HG02588 (cell line): ENCODE results near the gene LAMA4.

Experiments
- ATAC-seq: cut with Tn5 transposase; IDR thresholded peaks from one replicate; pipeline ENCODE4 v1.9.1; 2021; ENCODE audit warnings: mild to moderate bottlenecking, moderate library complexity; ENCODE audit not compliant: unreplicated experiment

The LAMA4 gene

GRCh38 chr6:112194511-112194910, 59.9 kb downstream of the LAMA4 start:
- ATAC-seq: no peak

- ATAC-seq: no peak
Measured at GRCh38 chr6:112193535-112194051, 60.8 kb downstream of the LAMA4 start.

GRCh38 chr6:112193117-112193516, 61.2 kb downstream of the LAMA4 start:
- no peak for ATAC-seq

DNA sequence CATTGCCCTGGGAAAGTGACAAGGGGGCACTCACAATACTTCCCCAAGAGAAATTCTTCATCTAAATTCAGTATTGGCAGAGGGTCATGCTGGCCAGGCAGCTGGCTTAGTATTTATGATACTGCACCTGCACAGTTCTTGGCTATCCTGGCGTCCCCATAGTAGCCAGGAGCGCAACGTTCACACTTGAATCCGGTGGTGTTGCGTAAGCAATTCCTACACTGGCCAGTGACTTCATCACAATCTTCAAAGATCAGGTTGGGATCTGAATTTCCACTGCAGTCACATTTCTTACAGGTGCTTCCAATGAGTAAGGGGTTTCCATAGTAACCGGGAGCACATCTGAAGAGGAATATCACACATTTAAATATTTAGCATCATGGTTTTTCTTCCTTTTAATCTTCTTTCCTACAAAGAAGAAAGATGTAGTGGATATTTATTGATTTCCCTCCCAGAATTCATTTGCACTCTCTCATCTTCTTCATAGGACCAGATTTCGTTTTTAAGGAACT, 62.8 kb downstream of the LAMA4 start:
- no peak for ATAC-seq

DNA sequence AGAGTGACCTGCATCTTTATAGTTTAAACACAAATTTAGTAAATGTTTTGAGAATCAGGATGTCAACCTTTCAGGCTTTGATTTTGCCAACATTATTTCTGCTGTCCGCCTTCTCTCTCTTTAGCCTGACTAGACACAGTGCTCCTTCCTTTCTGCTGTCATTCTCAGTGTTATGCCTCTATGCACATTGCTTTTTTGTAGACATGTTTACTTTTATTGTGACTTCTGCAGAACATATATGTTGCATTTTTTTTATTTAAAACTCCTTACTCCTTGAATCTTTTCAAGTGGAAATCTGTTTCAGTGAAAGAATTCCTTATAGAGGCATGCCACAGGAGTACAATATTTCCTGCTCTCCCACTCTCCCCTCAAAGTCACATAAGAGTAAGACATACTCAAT, 64.2 kb downstream of the LAMA4 start:
- ATAC-seq: no peak

GRCh38 chr6:112189494-112189893, 64.9 kb downstream of the LAMA4 start:
- ATAC-seq: no peak

DNA sequence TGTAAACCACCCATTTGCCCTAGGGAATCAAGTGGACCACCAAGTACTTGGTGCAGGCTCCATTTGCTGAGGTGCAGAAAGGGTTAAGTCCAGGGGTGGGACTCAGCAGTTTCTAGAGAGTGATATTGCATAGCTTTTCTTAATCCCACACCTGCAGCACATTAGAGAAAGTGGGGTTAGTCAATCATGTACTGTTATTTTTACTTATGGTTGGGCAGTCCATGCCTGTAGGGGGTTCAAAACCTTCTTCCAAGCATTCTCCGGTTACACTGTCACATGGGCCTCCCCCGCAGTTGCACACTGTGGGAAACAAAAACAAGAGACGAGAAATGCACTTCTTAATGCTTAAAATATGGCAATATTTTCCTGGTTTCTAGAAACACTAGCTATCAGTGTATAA, 65.5 kb downstream of the LAMA4 start:
- no peak for ATAC-seq

- ATAC-seq: no peak
Measured at GRCh38 chr6:112187736-112188135, 66.6 kb downstream of the LAMA4 start.

GRCh38 chr6:112184951-112185350, 69.4 kb downstream of the LAMA4 start:
- ATAC-seq: no peak

GRCh38 chr6:112183271-112183671, 71.1 kb downstream of the LAMA4 start:
- ATAC-seq: no peak

GRCh38 chr6:112181130-112181529, 73.2 kb downstream of the LAMA4 start:
- no peak for ATAC-seq

DNA sequence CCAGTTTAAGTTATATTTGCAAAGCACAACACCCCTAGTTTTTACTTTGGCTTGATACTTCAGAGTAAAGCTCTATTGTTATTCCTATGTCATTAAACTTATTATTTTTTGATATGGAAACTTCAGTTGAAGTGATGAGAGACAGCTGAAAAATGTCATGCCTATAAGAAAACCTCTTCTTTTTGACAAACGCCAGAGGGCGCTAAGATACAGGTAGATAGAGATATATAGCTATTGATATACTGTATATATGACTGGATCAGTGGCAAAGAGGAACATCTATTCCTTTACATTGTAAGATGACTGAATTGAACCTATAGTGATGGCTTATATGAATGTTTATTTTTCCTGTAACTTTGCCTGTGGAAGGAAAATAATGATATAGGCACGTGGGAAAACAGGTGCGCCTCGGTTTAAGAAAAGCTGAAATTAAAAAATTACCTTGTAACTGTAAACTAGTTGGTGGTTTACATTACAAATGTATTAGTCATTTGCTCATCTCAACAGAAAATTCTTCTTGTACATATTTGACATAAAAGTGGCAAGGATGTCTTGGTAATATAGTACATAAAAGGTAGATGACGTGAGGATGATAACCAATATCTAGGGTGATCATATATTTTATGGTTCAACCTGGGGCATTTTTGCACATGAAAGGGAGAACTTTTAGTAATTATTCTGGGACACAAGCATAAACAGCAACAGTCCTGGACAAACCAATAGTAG, 74.1 kb downstream of the LAMA4 start:
- ATAC-seq: no peak

DNA sequence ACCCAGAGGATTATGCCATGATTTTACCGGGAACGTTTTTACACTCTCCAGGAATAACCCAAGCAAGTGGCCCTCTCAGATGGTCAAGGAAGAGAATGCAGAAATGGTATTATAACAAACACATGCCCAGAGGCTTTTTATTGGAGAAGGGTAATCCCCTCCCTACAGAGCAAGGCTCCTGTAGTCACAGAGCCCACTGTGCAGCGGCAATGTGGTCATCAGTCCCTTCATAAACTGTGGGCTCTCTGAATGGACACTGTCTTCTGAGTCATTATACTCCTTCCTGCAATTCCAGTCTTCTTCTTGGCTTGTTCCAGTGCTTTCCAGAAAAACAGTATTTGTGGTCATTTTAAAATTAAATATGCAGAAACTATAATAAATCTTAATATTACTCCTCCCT, 74.7 kb downstream of the LAMA4 start:
- no peak for ATAC-seq

DNA sequence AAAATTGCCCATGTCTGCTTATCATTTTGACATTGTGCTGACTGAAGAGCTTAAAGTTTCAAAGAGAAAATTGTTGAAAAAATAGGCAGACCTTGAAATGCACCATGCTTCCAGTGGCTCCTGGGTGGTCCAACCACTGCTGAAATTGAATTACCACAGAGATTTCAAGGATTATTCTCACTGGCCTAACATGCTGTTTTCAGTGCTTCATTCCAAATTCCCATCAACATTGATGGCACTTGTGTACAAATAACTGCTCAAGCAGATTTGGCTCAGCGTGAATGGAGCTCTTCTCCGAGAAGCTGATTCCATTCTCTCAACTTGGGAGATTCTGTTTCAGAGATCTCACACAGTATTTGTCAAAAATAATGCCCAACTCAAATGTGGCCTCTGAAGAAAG, 75.5 kb downstream of the LAMA4 start:
- no peak for ATAC-seq

- ATAC-seq: no peak
Measured at GRCh38 chr6:112177092-112177491, 77.3 kb downstream of the LAMA4 start.

GRCh38 chr6:112176175-112176574, 78.2 kb downstream of the LAMA4 start:
- no peak for ATAC-seq

DNA sequence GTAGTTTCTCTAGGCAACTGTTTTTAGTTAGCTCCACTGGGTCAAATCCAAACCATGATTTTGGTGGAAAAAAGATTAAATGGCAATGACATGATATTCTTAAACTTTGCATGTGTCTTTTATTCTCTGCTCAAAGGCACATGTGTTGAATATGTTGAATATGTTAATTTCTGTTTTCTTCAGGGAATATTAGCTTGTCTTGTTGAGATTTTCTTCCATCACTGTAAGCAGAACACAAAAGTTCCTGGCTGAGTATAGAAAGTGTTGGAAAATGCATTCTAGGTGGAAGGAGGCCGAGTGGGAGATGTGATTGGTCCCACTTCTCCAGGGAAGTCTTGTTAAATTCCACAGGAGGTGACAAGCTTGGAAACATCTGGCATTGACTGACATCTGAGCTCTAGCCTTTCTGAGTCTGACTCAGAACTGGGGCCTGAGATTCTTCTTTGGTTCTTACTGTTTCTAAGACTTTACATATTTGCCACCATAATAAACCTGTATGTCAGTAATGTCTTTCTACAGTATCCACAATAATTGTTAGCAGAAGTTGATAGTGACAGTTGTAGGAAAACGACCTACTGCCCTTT, 81.1 kb downstream of the LAMA4 start:
- no peak for ATAC-seq

DNA sequence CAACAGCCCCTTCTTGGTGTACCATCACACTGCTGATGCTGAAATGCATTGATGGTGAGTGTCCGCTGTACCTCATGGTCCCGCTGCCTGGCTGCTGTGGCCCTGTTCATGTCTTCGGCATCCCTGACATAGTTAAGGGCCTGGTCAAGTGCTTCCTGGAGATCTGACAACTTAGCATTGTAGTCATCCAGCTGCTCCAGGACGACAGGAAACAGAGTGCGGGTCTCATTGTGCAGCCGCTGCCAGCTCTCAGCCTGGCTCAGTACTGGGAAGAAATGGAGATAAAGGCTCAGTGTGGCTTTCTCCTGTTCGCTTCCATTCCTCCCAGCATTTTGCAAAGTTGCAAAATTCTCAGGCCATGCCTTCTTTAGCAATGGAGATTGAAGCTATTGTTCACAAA, 81.8 kb downstream of the LAMA4 start:
- no peak for ATAC-seq

DNA sequence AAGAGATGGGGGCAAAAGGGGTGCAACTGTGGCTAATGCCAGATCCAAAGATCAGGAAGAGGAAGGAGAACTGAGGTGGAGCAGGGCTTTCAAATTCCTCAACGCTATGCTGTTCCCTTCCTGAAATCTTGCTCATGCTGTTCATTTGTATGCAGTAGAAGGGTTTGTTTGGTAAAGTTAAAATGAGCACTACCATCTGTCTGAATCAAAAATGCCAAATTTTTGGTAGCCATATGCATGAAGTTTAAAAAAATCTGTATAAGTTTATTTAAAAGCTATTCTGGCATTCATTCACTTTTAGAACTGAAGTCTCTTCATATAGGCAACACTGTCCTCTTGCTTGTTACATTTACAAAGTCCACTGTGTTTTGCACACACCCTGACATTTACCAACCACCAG, 84.8 kb downstream of the LAMA4 start:
- ATAC-seq: no peak

- ATAC-seq: peak; percentile 99
Measured at GRCh38 chr6:112163295-112164257, 90.8 kb downstream of the LAMA4 start.

GRCh38 chr6:112160745-112161144, 93.6 kb downstream of the LAMA4 start:
- ATAC-seq: no peak
